Testis (tissue), 3 donors: Measurements from ENCODE around the gene ZSCAN22. TPM values are rescaled to one million over a fixed set of nuclear protein-coding genes. Genes with fewer than 3 reads are reported as not detected.
A peak's percentile ranks its signal among the peaks of the same experiment; 100 is the strongest.

Experiments used
- DNase-seq: peaks from one replicate; pipeline ENCODE4 v3.0.0-alpha.2; 2019
- H3K27ac ChIP-seq, 2 donors: fragments of 200-600 bp; sonication (generic); one replicate each; pipeline ENCODE4 v1.5.1; 2019
- H3K27me3 ChIP-seq: fragments of 200-600 bp; sonication (generic); one replicate; pipeline ENCODE4 v1.5.1; 2019
- H3K36me3 ChIP-seq: fragments of 200-600 bp; sonication (generic); one replicate; pipeline ENCODE4 v1.5.1; 2017; ENCODE audit warnings: low read depth; ENCODE audit errors: missing control alignments
- H3K4me1 ChIP-seq: fragments of 200-600 bp; sonication (generic); one replicate; pipeline ENCODE4 v1.5.1; 2019
- H3K4me3 ChIP-seq, 2 donors: fragments of 200-600 bp; sonication (generic); one replicate each; pipeline ENCODE4 v1.5.1; 2017 to 2019
- H3K9me3 ChIP-seq: fragments of 200-600 bp; sonication (generic); one replicate; pipeline ENCODE4 v1.5.1; 2017
- CTCF ChIP-seq, 3 experiments: fragments of 450-650 bp in 2 of 3; fragments of 200-600 bp in 1 of 3; sonication (generic) in 1 of 3; IDR thresholded peaks; one replicate each; pipeline ENCODE4 v1.5.1; 2016 to 2019; ENCODE audit warnings: antibody characterized with exemption in 3 of 3, mild to moderate bottlenecking in 2 of 3, moderate library complexity in 1 of 3
- POLR2A ChIP-seq: fragments of 450-650 bp; IDR thresholded peaks from one replicate; pipeline ENCODE4 v1.6.1; 2017; ENCODE audit warnings: antibody characterized with exemption, mild to moderate bottlenecking, moderate library complexity
- WGBS, 2 donors: methylation state at CpG; one replicate each; pipeline ENCODE4 v1.1.5; 2018; 5-methylcytosine and 5-hydroxymethylcytosine counted together
- intact Hi-C: fragments of 100-400 bp; cut with DNase I; formaldehyde crosslinking; loops from one replicate; pipeline ENCODE4 v1.15.1; 2023; ENCODE audit warnings: low total_unique reads
- polyA plus RNA-seq: library from polyadenylated mRNA; stranded (reverse); fragments of 350-450 nt; fragmentation: Illumina TruSeq; extraction: RNeasy Lipid Tissue Mini Kit (QIAGEN cat#74804); gene quantifications from one replicate; pipeline ENCODE4 v1.2.3, GENCODE V29; 2014; ENCODE audit warnings: low read depth, low replicate concordance; ENCODE audit not compliant: insufficient read depth
- total RNA-seq, 2 donors: library from RNA; depleted of rRNA; stranded (reverse); fragments of >200 nt; gene quantifications; one replicate each; pipeline ENCODE4 v1.2.3, GENCODE V29; 2016

ZSCAN22 gene
- total and polyA plus RNA-seq, 3 donors from 2014 or later, result 2.4 to 4.9 (median 3.5) TPM

GRCh38 chr19:58380037-58380661 is 53.4 kb downstream of the ZSCAN22 start:
- peak overlapping the region; percentile 83 to 95 for H3K27ac ChIP-seq
- intact Hi-C loops, result no loop called here
- no peak for TF ChIP-seq CTCF (IDR thresholded peaks at IDR 0.05)
- TF ChIP-seq POLR2A, result no peak
- DNase-seq, result no peak
- 2 to 6% methylated on average over 24 of the region's 24 CpGs for WGBS, 2 donors
- no peaks in the 10 kb centered on the region for H3K27me3 ChIP-seq
- peaks cover 12% of the 10 kb centered on the region for H3K4me1 ChIP-seq
- no peaks in the 10 kb centered on the region for H3K9me3 ChIP-seq
- peak overlapping the region; percentile 79 to 80 for H3K4me3 ChIP-seq
- H3K36me3 ChIP-seq, result no peaks in the 10 kb centered on the region

GRCh38 chr19:58380662-58381459 is 54.1 kb downstream of the ZSCAN22 start, which contains the start of gene ZNF837:
Gene ZNF837 (minus strand): TSS chr19:58381030. CDS start chr19:58369332, 11,698 bp downstream.
- peaks cover 19% of the 10 kb centered on the region for H3K4me1 ChIP-seq
- intact Hi-C loops, result no loop called here

GRCh38 chr19:58381460-58382212 is 54.8 kb downstream of the ZSCAN22 start:
- Histone ChIP-seq H3K4me1 (peaks cover 24% of the 10 kb centered on the region), H3K27me3 (no peaks in the 10 kb centered on the region), H3K36me3 (no peaks in the 10 kb centered on the region), H3K9me3 (no peaks in the 10 kb centered on the region), H3K4me3 (peak overlapping the region; percentile 79 to 80), H3K27ac (peak overlapping the region in 1 of 2 donors; percentile 57)
- TF ChIP-seq CTCF (IDR thresholded peaks at IDR 0.05), result no peak
- no peak for TF ChIP-seq POLR2A
- 19 to 32% methylated on average over 26 of the region's 26 CpGs for WGBS, 2 donors
- intact Hi-C loops, result no loop called here
- DNase-seq, result no peak

More at GRCh38 chr19:58380662-58381459, 54.1 kb downstream of the ZSCAN22 start, which contains the start of gene ZNF837:
- Histone ChIP-seq H3K27me3 (no peaks in the 10 kb centered on the region), H3K27ac (peak within 1 kb of the TSS; percentile 83 to 95), H3K9me3 (no peaks in the 10 kb centered on the region), H3K4me3 (peak within 1 kb of the TSS; percentile 79 to 80), H3K36me3 (no peaks in the 10 kb centered on the region)
- peak; percentile 99 for DNase-seq
- WGBS, 2 donors, result 0% methylated on average over 32 to 45 of the region's 83 CpGs
- TF ChIP-seq CTCF (IDR thresholded peaks at IDR 0.05), result no peak

GRCh38 chr19:58382997-58383603 is 56.3 kb downstream of the ZSCAN22 start:
- Histone ChIP-seq H3K36me3 (no peaks in the 10 kb centered on the region), H3K27me3 (no peaks in the 10 kb centered on the region), H3K4me1 (peaks cover 30% of the 10 kb centered on the region), H3K27ac (no peak overlapping the region), H3K9me3 (no peaks in the 10 kb centered on the region), H3K4me3 (no peak overlapping the region)
- DNase-seq, result no peak
- WGBS, 2 donors, result 91% methylated on average over 6 of the region's 6 CpGs; no CpG with 5 or more reads in 1 of the 2 donors
- TF ChIP-seq POLR2A, result no peak
- TF ChIP-seq CTCF (IDR thresholded peaks at IDR 0.05), result no peak
- intact Hi-C loops, result no loop called here
